HG02938 (cell line): ENCODE data around the gene MYOZ3.

ENCODE experiments used
- ATAC-seq: cut with Tn5 transposase; IDR thresholded peaks from one replicate; pipeline ENCODE4 v1.9.1; 2021; ENCODE audit warnings: mild to moderate bottlenecking, moderate library complexity; ENCODE audit not compliant: unreplicated experiment

The MYOZ3 gene

DNA sequence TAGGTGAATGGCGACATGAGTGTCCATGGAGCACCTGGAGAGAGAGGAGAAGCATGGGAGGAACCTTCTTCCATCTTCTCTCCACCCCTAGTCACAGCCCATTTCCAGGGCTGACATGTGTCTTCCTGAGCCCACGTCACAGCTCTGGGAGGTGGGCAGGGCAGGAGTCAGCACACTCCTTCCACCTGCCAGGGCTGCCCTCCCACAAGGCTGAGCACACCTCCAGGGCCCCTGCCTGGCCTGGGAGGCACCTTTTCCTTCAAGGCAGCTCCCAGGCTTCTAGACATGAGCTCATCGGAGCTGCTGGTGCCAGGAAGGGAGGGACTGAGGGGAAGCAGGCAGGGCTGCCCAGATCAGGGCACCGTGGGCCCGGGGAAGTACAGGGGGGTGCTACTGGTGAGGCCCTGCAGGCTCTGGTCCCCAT, 34.2 kb upstream of the MYOZ3 start:
- no peak for ATAC-seq

GRCh38 chr5:150627731-150628545, 33.1 kb upstream of the MYOZ3 start:
- no peak for ATAC-seq

- ATAC-seq: no peak
Observed at GRCh38 chr5:150628936-150629485, 32.0 kb upstream of the MYOZ3 start.

DNA sequence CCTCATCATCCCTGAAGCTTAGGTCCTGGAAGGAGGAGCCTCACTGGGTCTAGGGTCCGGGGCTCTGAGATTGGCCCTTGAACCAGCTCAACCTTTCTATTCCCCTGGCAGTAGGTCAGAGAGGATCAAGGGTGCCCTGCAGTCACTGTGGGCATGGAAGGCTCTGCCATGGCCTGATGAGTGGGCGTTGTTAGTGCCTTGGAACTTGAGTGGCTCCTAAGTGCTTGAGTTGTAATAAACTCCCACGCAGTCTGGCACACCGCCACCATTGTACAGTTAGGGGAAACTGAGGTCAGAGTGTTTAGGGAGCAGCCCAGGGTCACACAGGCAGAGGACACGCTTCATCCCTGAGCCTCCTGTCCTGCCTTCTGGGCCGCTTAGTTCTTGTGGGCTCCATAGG, 31.0 kb upstream of the MYOZ3 start:
- no peak for ATAC-seq

GRCh38 chr5:150630461-150631325, 30.4 kb upstream of the MYOZ3 start:
- ATAC-seq: no peak

DNA sequence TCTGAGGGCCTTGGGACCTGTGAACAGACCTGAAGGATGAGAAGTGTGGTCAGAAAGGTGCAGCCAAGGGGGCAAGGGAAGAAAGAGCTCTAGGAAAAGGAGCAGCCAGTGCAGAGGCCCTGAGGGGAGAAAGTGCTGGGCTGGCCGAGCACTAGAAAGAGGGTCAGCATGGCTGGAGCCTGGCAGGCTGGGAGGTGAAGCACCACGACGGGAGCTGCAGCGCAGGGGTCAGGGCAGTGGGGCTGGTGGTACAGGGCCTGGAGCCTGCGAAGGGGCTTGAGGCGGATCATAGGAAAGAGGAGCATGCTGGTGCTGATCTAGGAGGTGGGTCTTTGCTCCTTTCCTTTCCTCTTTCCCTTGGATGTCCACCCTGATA, 29.7 kb upstream of the MYOZ3 start:
- no peak for ATAC-seq

DNA sequence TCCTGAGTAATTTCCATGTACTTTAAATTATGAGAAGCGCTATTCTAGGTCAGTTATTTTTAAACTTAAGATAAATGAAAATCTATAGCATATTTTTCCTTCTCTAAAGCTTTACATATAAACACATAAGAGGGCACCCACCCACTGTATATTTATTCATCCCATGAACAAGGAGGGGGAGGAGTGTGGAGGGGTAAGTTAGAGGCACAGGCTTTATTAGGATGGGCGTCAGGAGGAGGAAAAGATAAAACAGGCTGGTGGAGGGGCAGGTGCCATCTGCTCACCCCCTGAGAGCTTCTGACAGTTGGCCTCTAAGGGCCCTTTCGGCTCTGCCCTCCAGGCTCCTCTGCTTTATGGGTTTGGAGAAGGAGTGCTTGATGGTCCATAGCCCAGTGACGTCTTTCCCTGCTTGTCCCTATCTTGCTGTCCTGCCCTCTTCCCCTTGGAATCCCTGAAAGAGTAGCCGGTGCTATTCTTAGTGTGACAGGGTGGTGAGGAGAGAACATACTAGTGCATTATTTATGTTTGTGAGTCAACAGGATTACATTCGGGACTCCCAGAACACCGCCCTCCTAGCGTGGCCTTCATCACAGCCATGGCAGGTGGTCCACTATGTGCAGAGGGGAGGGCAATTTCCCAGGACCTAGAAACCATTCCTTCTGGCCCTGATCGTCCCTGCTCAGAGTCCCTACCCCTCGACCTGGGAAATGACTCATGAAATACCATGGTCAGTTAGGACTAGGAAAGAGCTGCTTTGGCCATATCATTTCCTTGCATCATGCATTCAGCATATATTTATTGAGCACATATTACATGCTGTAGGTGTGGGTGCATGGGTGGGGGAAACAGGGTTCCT, 28.5 kb upstream of the MYOZ3 start:
- ATAC-seq: no peak

- no peak for ATAC-seq
Observed at GRCh38 chr5:150633429-150633828, 27.6 kb upstream of the MYOZ3 start.

DNA sequence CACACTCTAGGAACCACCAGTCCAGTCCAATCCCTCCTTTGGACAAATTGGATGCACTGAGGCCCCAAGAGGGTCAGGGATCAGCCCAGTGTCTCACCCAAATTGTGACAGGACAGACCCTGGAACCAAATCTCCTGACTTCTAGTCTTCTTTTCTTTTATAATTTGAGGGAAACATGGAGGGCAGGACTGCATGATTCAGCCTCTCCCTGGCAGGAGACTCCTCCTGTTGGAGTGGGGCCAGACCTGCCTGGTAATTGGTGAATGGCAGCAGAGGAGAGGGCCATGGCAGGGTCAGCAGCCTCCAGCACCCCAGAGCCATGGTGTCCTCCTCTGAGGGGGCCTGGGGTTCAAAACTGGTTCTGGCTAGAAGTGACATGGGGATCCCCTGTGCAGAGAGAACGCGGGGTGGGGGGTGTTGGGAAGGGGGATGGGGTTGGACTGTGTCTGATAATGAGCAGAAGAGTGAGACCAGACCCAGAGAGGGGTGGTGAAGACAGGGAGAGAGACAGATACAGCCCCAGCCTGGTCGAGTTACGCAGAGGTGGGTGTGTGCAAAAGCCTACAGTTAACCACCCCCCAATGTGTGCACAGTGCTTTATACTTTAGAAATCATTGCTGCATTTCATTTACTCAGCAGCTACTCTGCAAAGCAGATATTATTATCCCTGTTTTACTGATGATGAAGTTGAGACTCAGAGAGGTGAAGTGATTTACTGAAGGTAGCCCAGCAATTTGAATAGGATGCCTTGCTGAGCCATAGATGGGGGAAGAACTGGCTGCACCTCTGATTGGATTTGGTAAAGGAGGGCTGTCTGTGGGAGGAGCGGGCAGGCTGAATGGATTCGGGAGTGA, 24.4 kb upstream of the MYOZ3 start:
- no peak for ATAC-seq

DNA sequence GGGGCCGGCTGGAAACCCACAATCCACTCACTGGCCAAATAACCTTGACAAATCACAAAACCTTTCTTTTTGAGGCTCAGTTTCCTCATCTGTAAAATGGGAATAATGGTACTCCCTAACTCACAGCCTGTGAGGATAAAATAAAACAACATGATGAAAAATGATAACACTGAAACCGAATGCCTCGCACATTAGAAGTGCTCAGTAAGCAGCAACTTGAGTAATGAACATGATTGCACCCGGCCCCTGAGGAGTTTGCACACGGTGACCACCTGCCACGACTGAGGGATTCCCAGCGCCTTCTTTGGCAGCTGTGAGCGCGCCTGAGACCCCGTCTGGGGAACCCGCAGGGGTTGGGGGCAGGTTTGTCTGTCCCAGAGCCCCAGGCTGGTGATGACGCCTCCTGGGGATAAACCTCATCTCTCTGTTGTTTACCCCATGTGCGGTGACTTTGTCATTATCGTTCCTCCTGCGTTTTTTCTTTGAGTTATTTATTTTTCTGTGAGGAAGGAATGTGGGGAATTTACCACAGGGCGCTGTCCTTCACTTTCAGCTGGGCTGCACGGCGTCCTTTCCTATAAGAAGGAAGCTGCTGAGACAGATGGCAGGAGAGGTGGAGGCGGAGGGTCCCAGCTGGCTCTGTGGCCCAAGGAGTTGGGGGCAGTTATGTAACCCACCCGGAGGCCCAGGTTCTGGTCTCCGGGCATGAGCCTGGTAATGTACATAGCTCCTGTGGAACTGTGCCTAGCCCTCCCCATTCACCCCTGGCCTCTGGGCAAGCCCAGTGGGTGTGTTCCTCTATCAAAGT, 23.6 kb upstream of the MYOZ3 start:
- no peak for ATAC-seq

DNA sequence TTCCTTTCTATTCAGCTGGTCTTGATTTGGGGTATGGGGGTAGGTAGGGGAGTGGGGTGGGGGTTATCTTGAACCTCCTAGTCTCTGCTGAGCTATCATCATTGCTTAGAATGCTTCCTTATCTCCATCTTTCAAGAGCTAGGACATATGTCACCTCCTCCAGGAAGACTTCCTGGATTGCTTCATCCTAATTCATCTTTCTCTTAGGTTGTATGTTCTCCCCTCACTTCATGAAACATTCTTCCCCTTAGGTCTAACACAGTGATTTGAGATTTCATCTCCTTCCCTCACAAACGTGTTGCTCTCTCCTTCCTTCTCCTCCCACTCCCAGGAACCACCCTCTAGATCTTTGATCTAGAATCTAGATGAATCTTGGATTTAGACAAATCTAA, 23.0 kb upstream of the MYOZ3 start:
- no peak for ATAC-seq

- no peak for ATAC-seq
Observed at GRCh38 chr5:150638488-150639376, 22.3 kb upstream of the MYOZ3 start.

DNA sequence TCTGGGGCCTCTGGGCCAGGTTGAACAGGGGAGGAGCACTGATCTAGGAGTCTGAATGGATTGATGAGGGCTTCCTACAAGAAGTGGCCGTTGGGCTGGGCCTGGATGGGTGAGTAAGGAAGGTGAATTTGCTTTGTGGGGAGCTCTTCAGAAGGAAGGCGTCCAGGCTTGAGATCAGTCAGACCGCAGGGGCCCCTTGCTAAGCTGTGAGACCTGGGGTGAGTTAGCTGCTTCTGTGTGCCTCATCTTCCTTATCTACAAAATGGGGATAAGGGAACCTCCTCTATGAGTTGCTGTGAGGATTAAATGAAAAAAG, 21.7 kb upstream of the MYOZ3 start:
- ATAC-seq: no peak

GRCh38 chr5:150639751-150640150, 21.3 kb upstream of the MYOZ3 start:
- ATAC-seq: no peak

- no peak for ATAC-seq
Observed at GRCh38 chr5:150640311-150641005, 20.6 kb upstream of the MYOZ3 start, which contains the start of gene SYNPO. TSS of gene SYNPO (plus strand) at chr5:150640660. CDS start at chr5:150648276, 7,616 bp downstream.

GRCh38 chr5:150641006-150641570, 20.0 kb upstream of the MYOZ3 start:
- no peak for ATAC-seq

GRCh38 chr5:150641824-150642566, 19.1 kb upstream of the MYOZ3 start:
- ATAC-seq: no peak
